K562 (cell line): Measurements from ENCODE around the gene ARID3A. TPM values are rescaled to one million over a fixed set of nuclear protein-coding genes. Genes with fewer than 3 reads are reported as not detected.
A peak's percentile ranks its signal among the peaks of the same experiment; 100 is the strongest.

Experiments
- BHLHE40 ChIP-seq: IDR thresholded peaks from 2 replicates; pipeline ENCODE4 v1.6.1; 2011; ENCODE audit warnings: low read length, improper control_type of control experiment
- CBX2 ChIP-seq: fragments of 200-600 bp; sonication (generic); IDR thresholded peaks from one replicate; pipeline ENCODE4 v1.6.1; 2012; ENCODE audit warnings: mild to moderate bottlenecking, low read length, inconsistent platforms; ENCODE audit not compliant: insufficient read depth, poor library complexity, severe bottlenecking
- CBX3 ChIP-seq, 2 experiments: IDR thresholded peaks; 1 replicate in 1 of 2; 2 replicates in 1 of 2; pipeline ENCODE4 v1.6.1; 2012; ENCODE audit warnings: inconsistent platforms in 2 of 2, low read length in 2 of 2, borderline replicate concordance in 1 of 2, control low read depth in 1 of 2
- KLF16 ChIP-seq: IDR thresholded peaks from 2 replicates; pipeline ENCODE4 v1.6.1; 2016; ENCODE audit warnings: antibody characterized with exemption
- PHF8 ChIP-seq: fragments of 200-600 bp; sonication (generic); IDR thresholded peaks from 2 replicates; pipeline ENCODE4 v1.6.1; 2012; ENCODE audit warnings: mixed run types, mild to moderate bottlenecking, inconsistent platforms, low read length, moderate library complexity, borderline replicate concordance
- PPARD ChIP-seq: fragments of 250-450 bp; sonication (Bioruptor Pico); IDR thresholded peaks from 2 replicates; pipeline ENCODE4 v1.8.0; 2022; ENCODE audit warnings: inconsistent platforms, mild to moderate bottlenecking, moderate library complexity
- RUNX1 ChIP-seq: sonication (generic); IDR thresholded peaks from 2 replicates; pipeline ENCODE4 v1.6.1; 2016; ENCODE audit warnings: antibody characterized with exemption, low read depth
- SIN3A ChIP-seq, 2 experiments: fragments of 150-350 bp in 1 of 2; IDR thresholded peaks; 2 replicates each; pipeline ENCODE4 v1.6.1; 2011 to 2016; ENCODE audit warnings: borderline replicate concordance in 2 of 2, low read depth in 2 of 2, low read length in 2 of 2, mild to moderate bottlenecking in 2 of 2, moderate library complexity in 2 of 2; ENCODE audit not compliant: control insufficient read depth in 1 of 2
- SMAD4 ChIP-seq: fragments of 250-450 bp; sonication (Bioruptor Pico); conservative IDR thresholded peaks from 2 replicates; pipeline ENCODE4 v1.8.0; 2021; ENCODE audit warnings: inconsistent platforms, mild to moderate bottlenecking, moderate library complexity
- SRF ChIP-seq, 2 experiments: fragments of 250-450, 450-650 bp in 1 of 2; sonication (Bioruptor Pico) in 1 of 2; sonication (generic) in 1 of 2; formaldehyde crosslinking; IDR thresholded peaks; 2 replicates each; pipeline versions ENCODE4 v1.5.0 to v1.5.1; 2020 to 2022; ENCODE audit warnings: mild to moderate bottlenecking in 1 of 2, missing genetic modification reagents in 1 of 2
- SRSF3 ChIP-seq: fragments of 200-400 bp; formaldehyde crosslinking; IDR thresholded peaks from 2 replicates; pipeline ENCODE4 v1.6.1; 2016; ENCODE audit warnings: mild to moderate bottlenecking, low read length, moderate library complexity; ENCODE audit not compliant: insufficient read depth
- TEAD4 ChIP-seq, 2 experiments: sonication (generic) in 1 of 2; formaldehyde crosslinking in 1 of 2; IDR thresholded peaks; 2 replicates each; pipeline versions ENCODE4 v1.6.1 to v1.8.0; 2012 to 2022; ENCODE audit warnings: borderline replicate concordance in 1 of 2, inconsistent platforms in 1 of 2, low read length in 1 of 2, mild to moderate bottlenecking in 1 of 2, missing genetic modification reagents in 1 of 2
- ZNF133 ChIP-seq: fragments of 250-450 bp; sonication (Bioruptor Pico); IDR thresholded peaks from 2 replicates; pipeline ENCODE4 v1.4.0; 2020; ENCODE audit warnings: mild to moderate bottlenecking
- ZNF274 ChIP-seq: IDR thresholded peaks from 2 replicates; pipeline ENCODE4 v1.6.1; 2011; ENCODE audit warnings: low read depth, mild to moderate bottlenecking, low read length, moderate library complexity, borderline replicate concordance
- ZNF3 ChIP-seq: fragments of 250-450 bp; sonication (Bioruptor Pico); IDR thresholded peaks from 2 replicates; pipeline ENCODE4 v1.5.0; 2021; ENCODE audit warnings: mild to moderate bottlenecking, moderate library complexity
- ZNF431 ChIP-seq: sonication (generic); formaldehyde crosslinking; IDR thresholded peaks from 2 replicates; pipeline ENCODE4 v1.8.0; 2022; ENCODE audit warnings: mild to moderate bottlenecking, missing genetic modification reagents
- ZNF57 ChIP-seq: fragments of 450-650 bp; formaldehyde crosslinking; IDR thresholded peaks from 2 replicates; pipeline ENCODE4 v1.4.0; 2020; ENCODE audit warnings: mild to moderate bottlenecking, moderate library complexity
- ZNF668 ChIP-seq: fragments of 250-450 bp; sonication (Bioruptor Pico); IDR thresholded peaks from 2 replicates; pipeline ENCODE4 v1.8.0; 2022; ENCODE audit warnings: mild to moderate bottlenecking, inconsistent platforms
- ZNF79 ChIP-seq: fragments of 250-450 bp; sonication (Bioruptor Pico); IDR thresholded peaks from 2 replicates; pipeline ENCODE4 v1.4.0; 2020; ENCODE audit warnings: low read depth, mild to moderate bottlenecking, moderate library complexity
- polyA plus RNA-seq, 8 experiments: library from polyadenylated mRNA; depleted of rRNA in 4 of 8; stranded (reverse) in 5 of 8; unstranded in 3 of 8; fragments of >200 nt; fragmentation: Nextera tagmentation in 2 of 8; fragmentation: Illumina TruSeq in 1 of 8; extraction: Ambion mirVana in 2 of 8; extraction: Trizol in 1 of 8; gene quantifications; 2 replicates each; pipeline versions ENCODE4 v1.2.1 to v1.2.3, GENCODE V29; 2011 to 2014; ENCODE audit warnings: inconsistent platforms in 1 of 8, missing spikeins in 1 of 8
- total RNA-seq, 7 experiments: library from RNA; depleted of rRNA in 6 of 7; stranded (reverse); fragments of >200 nt in 6 of 7; fragmentation: Illumina TruSeq in 2 of 7; extraction: Trizol in 2 of 7; gene quantifications; 2 replicates each; pipeline versions ENCODE4 v1.2.1 to v1.2.3, GENCODE V29; 2011 to 2021; ENCODE audit warnings: low replicate concordance in 1 of 7
- TF ChIP-seq, protein P1 (sequence below): sonication (generic); formaldehyde crosslinking; IDR thresholded peaks from 2 replicates; pipeline ENCODE4 v1.8.1; 2023; ENCODE audit warnings: mild to moderate bottlenecking, missing genetic modification reagents
- TF ChIP-seq, protein P2 (sequence below): sonication (generic); formaldehyde crosslinking; IDR thresholded peaks from 2 replicates; pipeline ENCODE4 v1.8.0; 2022; ENCODE audit warnings: mild to moderate bottlenecking, missing genetic modification reagents
- TF ChIP-seq, protein P3 (sequence below): fragments of 250-450 bp; sonication (Bioruptor Pico); IDR thresholded peaks from 2 replicates; pipeline ENCODE4 v1.4.0; 2020
- TF ChIP-seq, protein P4 (sequence below): fragments of 250-450 bp; sonication (Bioruptor Pico); IDR thresholded peaks from 2 replicates; pipeline ENCODE4 v1.9.0; 2021; ENCODE audit warnings: mild to moderate bottlenecking

ARID3A gene
- total and polyA plus RNA-seq, 9 of the 15 experiments (the other 6 are each of a cell fraction or from before 2014, with no cell fraction given): 1.4 to 118 (median 31.2) TPM

DNA sequence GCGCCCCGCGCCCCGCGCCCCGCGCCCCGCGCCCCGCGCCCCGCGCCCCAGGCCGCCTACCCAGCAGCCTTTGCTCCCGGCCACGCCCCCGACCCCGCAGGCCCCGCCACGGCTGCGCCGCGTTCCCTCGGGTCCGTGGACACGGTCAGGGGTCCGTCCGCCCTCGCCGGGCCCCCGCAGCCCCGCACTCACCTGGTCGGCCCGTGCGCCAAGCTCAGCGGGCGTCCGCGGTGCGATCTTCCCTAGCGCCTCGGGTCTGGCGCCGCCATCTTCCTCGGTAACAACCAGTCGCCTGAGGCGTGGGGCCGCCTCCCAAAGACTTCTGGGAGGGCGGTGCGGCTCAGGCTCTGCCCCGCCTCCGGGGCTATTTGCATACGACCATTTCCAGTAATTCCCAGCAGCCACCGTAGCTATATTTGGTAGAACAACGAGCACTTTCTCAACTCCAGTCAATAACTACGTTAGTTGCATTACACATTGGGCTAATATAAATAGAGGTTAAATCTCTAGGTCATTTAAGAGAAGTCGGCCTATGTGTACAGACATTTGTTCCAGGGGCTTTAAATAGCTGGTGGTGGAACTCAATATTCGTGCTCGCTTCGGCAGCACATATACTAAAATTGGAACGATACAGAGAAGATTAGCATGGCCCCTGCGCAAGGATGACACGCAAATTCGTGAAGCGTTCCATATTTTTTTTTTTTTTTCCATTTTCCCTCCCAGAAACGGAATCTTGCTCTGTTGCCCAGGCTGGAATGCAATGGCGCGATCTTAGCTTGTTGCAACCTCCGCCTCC, 32.7 kb upstream of the ARID3A start, which contains the start of the genes MED16 and RNU6-9 (continued):
- TF ChIP-seq, protein P1, sequence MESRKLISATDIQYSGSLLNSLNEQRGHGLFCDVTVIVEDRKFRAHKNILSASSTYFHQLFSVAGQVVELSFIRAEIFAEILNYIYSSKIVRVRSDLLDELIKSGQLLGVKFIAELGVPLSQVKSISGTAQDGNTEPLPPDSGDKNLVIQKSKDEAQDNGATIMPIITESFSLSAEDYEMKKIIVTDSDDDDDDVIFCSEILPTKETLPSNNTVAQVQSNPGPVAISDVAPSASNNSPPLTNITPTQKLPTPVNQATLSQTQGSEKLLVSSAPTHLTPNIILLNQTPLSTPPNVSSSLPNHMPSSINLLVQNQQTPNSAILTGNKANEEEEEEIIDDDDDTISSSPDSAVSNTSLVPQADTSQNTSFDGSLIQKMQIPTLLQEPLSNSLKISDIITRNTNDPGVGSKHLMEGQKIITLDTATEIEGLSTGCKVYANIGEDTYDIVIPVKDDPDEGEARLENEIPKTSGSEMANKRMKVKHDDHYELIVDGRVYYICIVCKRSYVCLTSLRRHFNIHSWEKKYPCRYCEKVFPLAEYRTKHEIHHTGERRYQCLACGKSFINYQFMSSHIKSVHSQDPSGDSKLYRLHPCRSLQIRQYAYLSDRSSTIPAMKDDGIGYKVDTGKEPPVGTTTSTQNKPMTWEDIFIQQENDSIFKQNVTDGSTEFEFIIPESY: peak; percentile 42
- TF ChIP-seq ZNF431 (CRISPR knock-in tag) (no peak), KLF16 (no peak), CBX2 (no peak), SRF (CRISPR knock-in tag; IDR thresholded peaks at IDR 0.05) (peak in 1 of 2 experiments; percentile 62; a peak in 1 of 4 replicates), PHF8 (peak; percentile 85; the same call in 1 of the 2 replicates), ZNF57 (CRISPR knock-in tag) (no peak), ZNF79 (CRISPR knock-in tag) (no peak), SRSF3 (no peak), ZNF3 (CRISPR knock-in tag) (no peak), ZNF133 (CRISPR knock-in tag) (no peak), ZNF668 (CRISPR knock-in tag) (no peak), PPARD (no peak), SIN3A (IDR thresholded peaks at IDR 0.05; ENCODE audit: borderline replicate concordance in 2 of 2, control insufficient read depth in 1 of 2, low read depth in 2 of 2, low read length in 2 of 2) (peak; percentile 41 to 57; a peak in 2 of 4 replicates), RUNX1 (no peak), TEAD4 (IDR thresholded peaks at IDR 0.05; ENCODE audit: low read length) (peak; percentile 90), TEAD4 (CRISPR knock-in tag; IDR thresholded peaks at IDR 0.05; ENCODE audit: borderline replicate concordance) (no peak), ZNF274 (no peak), CBX3 (IDR thresholded peaks at IDR 0.05; ENCODE audit: borderline replicate concordance in 1 of 2, low read length in 2 of 2) (no peak), SMAD4 (no peak; the same call in 1 of the 2 replicates), BHLHE40 (no peak)
- TF ChIP-seq, protein P2, sequence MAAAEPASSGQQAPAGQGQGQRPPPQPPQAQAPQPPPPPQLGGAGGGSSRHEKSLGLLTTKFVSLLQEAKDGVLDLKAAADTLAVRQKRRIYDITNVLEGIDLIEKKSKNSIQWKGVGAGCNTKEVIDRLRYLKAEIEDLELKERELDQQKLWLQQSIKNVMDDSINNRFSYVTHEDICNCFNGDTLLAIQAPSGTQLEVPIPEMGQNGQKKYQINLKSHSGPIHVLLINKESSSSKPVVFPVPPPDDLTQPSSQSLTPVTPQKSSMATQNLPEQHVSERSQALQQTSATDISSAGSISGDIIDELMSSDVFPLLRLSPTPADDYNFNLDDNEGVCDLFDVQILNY (CRISPR knock-in tag): no peak
- TF ChIP-seq, protein P3, sequence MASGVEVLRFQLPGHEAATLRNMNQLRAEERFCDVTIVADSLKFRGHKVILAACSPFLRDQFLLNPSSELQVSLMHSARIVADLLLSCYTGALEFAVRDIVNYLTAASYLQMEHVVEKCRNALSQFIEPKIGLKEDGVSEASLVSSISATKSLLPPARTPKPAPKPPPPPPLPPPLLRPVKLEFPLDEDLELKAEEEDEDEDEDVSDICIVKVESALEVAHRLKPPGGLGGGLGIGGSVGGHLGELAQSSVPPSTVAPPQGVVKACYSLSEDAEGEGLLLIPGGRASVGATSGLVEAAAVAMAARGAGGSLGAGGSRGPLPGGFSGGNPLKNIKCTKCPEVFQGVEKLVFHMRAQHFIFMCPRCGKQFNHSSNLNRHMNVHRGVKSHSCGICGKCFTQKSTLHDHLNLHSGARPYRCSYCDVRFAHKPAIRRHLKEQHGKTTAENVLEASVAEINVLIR: no peak
- TF ChIP-seq, protein P4, sequence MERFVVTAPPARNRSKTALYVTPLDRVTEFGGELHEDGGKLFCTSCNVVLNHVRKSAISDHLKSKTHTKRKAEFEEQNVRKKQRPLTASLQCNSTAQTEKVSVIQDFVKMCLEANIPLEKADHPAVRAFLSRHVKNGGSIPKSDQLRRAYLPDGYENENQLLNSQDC (CRISPR knock-in tag): 0 out of 2 replicates have a peak, but pooled peaks have one; percentile 16
